Ishikawa (cell line): Measurements from ENCODE around the gene PLXNA4.

Experiments
- EP300 ChIP-seq: IDR thresholded peaks from 2 replicates; pipeline ENCODE4 v1.6.1; 2012; ENCODE audit warnings: borderline replicate concordance
- RAD21 ChIP-seq: IDR thresholded peaks from 2 replicates; pipeline ENCODE4 v1.6.1; 2012; ENCODE audit warnings: low read depth
- TCF12 ChIP-seq: IDR thresholded peaks from 2 replicates; pipeline ENCODE4 v1.6.1; 2012; ENCODE audit warnings: low read depth

DNA sequence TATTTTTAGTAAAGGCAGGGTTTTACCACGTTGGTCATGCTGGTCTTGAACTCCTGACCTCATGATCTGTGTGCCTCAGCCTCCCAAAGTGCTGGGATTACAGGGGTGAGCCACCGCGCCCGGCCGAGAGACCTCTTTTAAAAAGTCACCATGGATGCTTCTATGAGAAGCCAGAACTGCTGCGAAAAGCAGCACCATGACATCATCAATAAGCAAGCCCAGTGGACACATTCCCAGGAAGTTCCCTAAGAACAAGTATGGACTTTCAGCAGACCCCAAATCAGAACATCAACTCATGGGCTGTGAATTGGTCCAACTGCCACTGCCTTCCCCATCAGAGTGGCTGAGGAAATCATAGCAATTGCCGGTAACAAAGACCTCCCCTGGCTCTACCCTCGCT is 93.4 kb downstream of the PLXNA4 start:
- no peak for TF ChIP-seq EP300
- TF ChIP-seq RAD21, result no peak
- TF ChIP-seq TCF12, result no peak
